Fibroblast of lung (primary cell): ENCODE data around the gene PDZD2.

Source experiments
- EZH2 ChIP-seq: IDR thresholded peaks from 2 replicates; pipeline ENCODE4 v1.5.1; 2012; ENCODE audit warnings: low read length, control low read depth, mild to moderate bottlenecking; ENCODE audit errors: missing control alignments
- TF ChIP-seq, protein P1 (sequence below), 2 donors: IDR thresholded peaks in 1 of 2; conservative IDR thresholded peaks in 1 of 2; 1 replicate in 1 of 2; 2 replicates in 1 of 2; pipeline ENCODE4 v1.5.1; 2011 to 2012; ENCODE audit warnings: low read length in 2 of 2, control low read depth in 1 of 2, inconsistent platforms in 1 of 2, low read depth in 1 of 2, mild to moderate bottlenecking in 1 of 2

DNA sequence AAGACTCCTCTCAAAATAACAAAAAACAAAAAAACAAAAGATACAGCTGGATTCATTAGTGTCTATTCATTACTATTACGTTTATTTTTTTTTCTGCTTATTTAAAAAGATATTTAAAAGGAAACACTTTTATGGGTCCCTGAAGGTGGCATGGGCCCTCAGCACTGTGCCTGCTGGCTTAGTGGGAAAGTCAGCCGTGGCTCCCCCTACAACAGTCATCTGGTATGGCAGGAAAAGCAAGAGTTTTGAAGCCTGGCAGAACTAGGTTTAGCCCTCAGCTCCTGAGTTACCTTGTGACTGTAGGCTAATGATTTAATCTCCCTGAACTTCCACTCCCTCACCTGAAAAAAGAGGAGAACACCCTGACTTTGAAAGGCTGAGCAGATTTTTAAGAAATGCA, 399.6 kb downstream of the PDZD2 start:
- TF ChIP-seq, protein P1, sequence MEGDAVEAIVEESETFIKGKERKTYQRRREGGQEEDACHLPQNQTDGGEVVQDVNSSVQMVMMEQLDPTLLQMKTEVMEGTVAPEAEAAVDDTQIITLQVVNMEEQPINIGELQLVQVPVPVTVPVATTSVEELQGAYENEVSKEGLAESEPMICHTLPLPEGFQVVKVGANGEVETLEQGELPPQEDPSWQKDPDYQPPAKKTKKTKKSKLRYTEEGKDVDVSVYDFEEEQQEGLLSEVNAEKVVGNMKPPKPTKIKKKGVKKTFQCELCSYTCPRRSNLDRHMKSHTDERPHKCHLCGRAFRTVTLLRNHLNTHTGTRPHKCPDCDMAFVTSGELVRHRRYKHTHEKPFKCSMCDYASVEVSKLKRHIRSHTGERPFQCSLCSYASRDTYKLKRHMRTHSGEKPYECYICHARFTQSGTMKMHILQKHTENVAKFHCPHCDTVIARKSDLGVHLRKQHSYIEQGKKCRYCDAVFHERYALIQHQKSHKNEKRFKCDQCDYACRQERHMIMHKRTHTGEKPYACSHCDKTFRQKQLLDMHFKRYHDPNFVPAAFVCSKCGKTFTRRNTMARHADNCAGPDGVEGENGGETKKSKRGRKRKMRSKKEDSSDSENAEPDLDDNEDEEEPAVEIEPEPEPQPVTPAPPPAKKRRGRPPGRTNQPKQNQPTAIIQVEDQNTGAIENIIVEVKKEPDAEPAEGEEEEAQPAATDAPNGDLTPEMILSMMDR (conservative IDR thresholded peaks at IDR 0.05 in 1 of 2, IDR thresholded peaks at IDR 0.05 in 1 of 2; ENCODE audit: low read depth in 1 of 2, low read length in 2 of 2): no peak
- no peak for TF ChIP-seq EZH2
